ENCODE data around the gene RP2.

RP2 gene

GRCh38 chrX:46836701-46837557, at the start of gene RP2:
Gene RP2, plus strand, starts transcription at chrX:46837043. Its CDS starts 58 bp downstream, at chrX:46837101.
- DNase-seq, result peak; percentile 80 to 96 (median 91)
- intact Hi-C loops (cut with DNase I), result no loop called here

- intact Hi-C loops (cut with DNase I), result no loop called here
- DNase-seq, result no peak
These were observed 47.9 kb upstream of the RP2 start for GRCh38 chrX:46788902-46789301.

- intact Hi-C loops (cut with DNase I), result no loop called here
These were observed 44.7 kb upstream of the RP2 start for GRCh38 chrX:46791927-46792809.

GRCh38 chrX:46792810-46793188, 44.0 kb upstream of the RP2 start:
- no peak for DNase-seq
- intact Hi-C loops (cut with DNase I), result no loop called here

More at GRCh38 chrX:46791927-46792809, 44.7 kb upstream of the RP2 start:
- peak in 1 of 42 donors; percentile 1 for DNase-seq

GRCh38 chrX:46793386-46794143, 43.3 kb upstream of the RP2 start:
- intact Hi-C loops (cut with DNase I), result no loop called here
- DNase-seq, result no peak

- peak; percentile 43 to 87 (median 78) for DNase-seq
- intact Hi-C loops (cut with DNase I), result no loop called here
These were observed 40.2 kb upstream of the RP2 start for GRCh38 chrX:46796574-46797191.

- no peak for DNase-seq
- intact Hi-C loops (cut with DNase I), result no loop called here
These were observed 33.7 kb upstream of the RP2 start for GRCh38 chrX:46803140-46803539.

GRCh38 chrX:46805270-46805669, 31.6 kb upstream of the RP2 start:
- DNase-seq, result no peak
- intact Hi-C loops (cut with DNase I), result no loop called here

GRCh38 chrX:46811121-46811520, 25.7 kb upstream of the RP2 start:
- intact Hi-C loops (cut with DNase I), result no loop called here
- DNase-seq, result no peak

- intact Hi-C loops (cut with DNase I), result no loop called here
- DNase-seq, result no peak
These were observed 24.4 kb upstream of the RP2 start for GRCh38 chrX:46812445-46812844.

- intact Hi-C loops (cut with DNase I), result no loop called here
- DNase-seq, result no peak
These were observed 21.9 kb upstream of the RP2 start for GRCh38 chrX:46814966-46815365.

- DNase-seq, result no peak
- intact Hi-C loops (cut with DNase I), result no loop called here
These were observed 17.7 kb upstream of the RP2 start for GRCh38 chrX:46819136-46819535.

- intact Hi-C loops (cut with DNase I), result no loop called here
These were observed 16.3 kb upstream of the RP2 start for GRCh38 chrX:46820391-46821100.

GRCh38 chrX:46823481-46823880, 13.4 kb upstream of the RP2 start:
- no peak for DNase-seq
- intact Hi-C loops (cut with DNase I), result no loop called here

More at GRCh38 chrX:46820391-46821100, 16.3 kb upstream of the RP2 start:
- no peak for DNase-seq

GRCh38 chrX:46831765-46832327, 5.0 kb upstream of the RP2 start:
- intact Hi-C loops (cut with DNase I), result no loop called here
- no peak for DNase-seq

- peak in 1 of 42 donors; percentile 4 for DNase-seq
- intact Hi-C loops (cut with DNase I), result no loop called here
These were observed 979 bp downstream of the RP2 start for GRCh38 chrX:46837558-46838485.

GRCh38 chrX:46838486-46838870, 1.6 kb downstream of the RP2 start:
- intact Hi-C loops (cut with DNase I), result no loop called here

More at GRCh38 chrX:46838486-46838870, 1.6 kb downstream of the RP2 start:
- no peak for DNase-seq

All from head of caudate nucleus (tissue), 42 donors.